Ovary (tissue), 3 donors: Measurements from ENCODE around the gene VPS26A.

Experiments
- EP300 ChIP-seq: sonication (generic); formaldehyde crosslinking; IDR thresholded peaks from one replicate; pipeline ENCODE4 v1.6.1; 2017; ENCODE audit warnings: antibody characterized with exemption
- POLR2A ChIP-seq: fragments of 450-650 bp; IDR thresholded peaks from one replicate; pipeline ENCODE4 v1.6.1; 2017; ENCODE audit warnings: antibody characterized with exemption, mild to moderate bottlenecking, moderate library complexity
- TF ChIP-seq, protein P1 (sequence below), 3 donors: fragments of 450-650 bp in 2 of 3; fragments of 200-600 bp in 1 of 3; IDR thresholded peaks; one replicate each; pipeline versions ENCODE4 v1.5.1 to v1.8.0; 2016 to 2022; ENCODE audit warnings: antibody characterized with exemption in 3 of 3, mild to moderate bottlenecking in 1 of 3
- donor health status: DM: no; HTN: no; CAD: no.

DNA sequence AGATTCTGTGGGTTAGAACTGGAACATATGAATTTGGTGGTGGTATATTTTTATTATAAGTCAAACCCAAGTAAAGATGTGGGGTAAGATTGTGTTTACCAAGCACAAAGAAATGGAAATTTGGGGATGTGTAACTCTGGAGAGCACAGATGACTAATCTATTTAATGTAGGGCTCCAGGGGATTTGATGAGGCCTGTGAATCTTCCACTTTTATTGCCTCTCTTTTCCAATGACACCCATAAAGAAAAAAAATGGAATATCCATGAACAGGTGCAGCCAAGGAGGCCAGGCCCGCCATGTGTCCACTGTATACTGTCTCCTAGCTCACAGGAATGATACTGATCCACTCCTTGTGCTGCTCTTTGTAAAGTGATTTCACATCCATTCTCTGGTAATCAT lies 33.3 kb upstream of the VPS26A start:
- TF ChIP-seq, protein P1, sequence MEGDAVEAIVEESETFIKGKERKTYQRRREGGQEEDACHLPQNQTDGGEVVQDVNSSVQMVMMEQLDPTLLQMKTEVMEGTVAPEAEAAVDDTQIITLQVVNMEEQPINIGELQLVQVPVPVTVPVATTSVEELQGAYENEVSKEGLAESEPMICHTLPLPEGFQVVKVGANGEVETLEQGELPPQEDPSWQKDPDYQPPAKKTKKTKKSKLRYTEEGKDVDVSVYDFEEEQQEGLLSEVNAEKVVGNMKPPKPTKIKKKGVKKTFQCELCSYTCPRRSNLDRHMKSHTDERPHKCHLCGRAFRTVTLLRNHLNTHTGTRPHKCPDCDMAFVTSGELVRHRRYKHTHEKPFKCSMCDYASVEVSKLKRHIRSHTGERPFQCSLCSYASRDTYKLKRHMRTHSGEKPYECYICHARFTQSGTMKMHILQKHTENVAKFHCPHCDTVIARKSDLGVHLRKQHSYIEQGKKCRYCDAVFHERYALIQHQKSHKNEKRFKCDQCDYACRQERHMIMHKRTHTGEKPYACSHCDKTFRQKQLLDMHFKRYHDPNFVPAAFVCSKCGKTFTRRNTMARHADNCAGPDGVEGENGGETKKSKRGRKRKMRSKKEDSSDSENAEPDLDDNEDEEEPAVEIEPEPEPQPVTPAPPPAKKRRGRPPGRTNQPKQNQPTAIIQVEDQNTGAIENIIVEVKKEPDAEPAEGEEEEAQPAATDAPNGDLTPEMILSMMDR (IDR thresholded peaks at IDR 0.05) = no peak
- TF ChIP-seq POLR2A (no peak), EP300 (no peak)
